ENCODE results near the gene ADGRG2. TPM values are rescaled to one million over a fixed set of nuclear protein-coding genes. Genes with fewer than 3 reads are reported as not detected.

Gene ADGRG2
- total and polyA plus RNA-seq, 2 of the 13 experiments (the other 11 are each of a cell fraction or from before 2014, with no cell fraction given) = not detected

DNA sequence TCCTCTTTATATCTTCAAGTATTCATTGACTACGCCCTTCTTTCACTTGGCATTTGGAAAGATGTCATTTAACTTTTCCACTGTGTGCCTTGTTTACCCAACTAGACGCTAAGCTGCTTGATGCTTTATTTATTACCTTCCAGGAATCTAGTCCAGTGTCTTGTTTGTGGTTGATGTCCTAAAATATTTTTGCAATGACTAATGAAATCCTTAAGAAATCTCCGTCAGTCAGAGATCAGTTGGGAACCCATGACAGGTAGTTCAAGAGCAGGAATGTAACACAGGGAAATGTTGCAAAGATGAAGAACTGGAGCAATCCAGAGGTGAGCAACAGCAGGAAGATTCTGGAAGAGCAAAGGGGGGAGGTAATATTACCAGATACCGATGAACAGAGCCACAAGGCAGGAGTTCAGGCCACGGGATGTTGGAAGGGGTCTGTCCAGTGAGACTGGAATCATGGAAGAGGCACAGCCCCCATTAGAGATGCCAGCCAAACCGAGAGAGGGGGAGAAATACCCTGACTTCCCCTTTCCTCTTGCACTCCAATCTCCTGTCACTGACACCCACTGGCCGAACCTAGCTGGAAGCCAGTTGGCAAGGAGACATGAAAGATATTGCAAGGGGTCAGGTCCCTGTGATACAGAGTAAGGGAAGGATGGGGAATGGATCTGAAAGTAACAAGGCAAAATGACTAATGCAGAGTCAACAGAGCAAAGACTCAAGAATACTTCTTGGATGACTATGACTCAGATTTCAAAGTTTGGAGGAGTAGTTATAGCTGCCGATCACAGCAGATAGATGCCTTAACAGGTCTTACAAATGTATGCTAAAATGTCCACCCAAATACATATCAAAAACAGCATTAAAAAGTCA lies 75.7 kb downstream of the ADGRG2 start (continued):
- TF ChIP-seq, protein P1, sequence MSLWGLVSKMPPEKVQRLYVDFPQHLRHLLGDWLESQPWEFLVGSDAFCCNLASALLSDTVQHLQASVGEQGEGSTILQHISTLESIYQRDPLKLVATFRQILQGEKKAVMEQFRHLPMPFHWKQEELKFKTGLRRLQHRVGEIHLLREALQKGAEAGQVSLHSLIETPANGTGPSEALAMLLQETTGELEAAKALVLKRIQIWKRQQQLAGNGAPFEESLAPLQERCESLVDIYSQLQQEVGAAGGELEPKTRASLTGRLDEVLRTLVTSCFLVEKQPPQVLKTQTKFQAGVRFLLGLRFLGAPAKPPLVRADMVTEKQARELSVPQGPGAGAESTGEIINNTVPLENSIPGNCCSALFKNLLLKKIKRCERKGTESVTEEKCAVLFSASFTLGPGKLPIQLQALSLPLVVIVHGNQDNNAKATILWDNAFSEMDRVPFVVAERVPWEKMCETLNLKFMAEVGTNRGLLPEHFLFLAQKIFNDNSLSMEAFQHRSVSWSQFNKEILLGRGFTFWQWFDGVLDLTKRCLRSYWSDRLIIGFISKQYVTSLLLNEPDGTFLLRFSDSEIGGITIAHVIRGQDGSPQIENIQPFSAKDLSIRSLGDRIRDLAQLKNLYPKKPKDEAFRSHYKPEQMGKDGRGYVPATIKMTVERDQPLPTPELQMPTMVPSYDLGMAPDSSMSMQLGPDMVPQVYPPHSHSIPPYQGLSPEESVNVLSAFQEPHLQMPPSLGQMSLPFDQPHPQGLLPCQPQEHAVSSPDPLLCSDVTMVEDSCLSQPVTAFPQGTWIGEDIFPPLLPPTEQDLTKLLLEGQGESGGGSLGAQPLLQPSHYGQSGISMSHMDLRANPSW (CRISPR knock-in tag; IDR thresholded peaks at IDR 0.05; ENCODE audit: borderline replicate concordance) = no peak
- TF ChIP-seq HMG20A (CRISPR knock-in tag; IDR thresholded peaks at IDR 0.05; ENCODE audit: borderline replicate concordance) (no peak), ZNF256 (CRISPR knock-in tag; conservative IDR thresholded peaks at IDR 0.05) (no peak), SKI (IDR thresholded peaks at IDR 0.05; ENCODE audit: partially characterized antibody) (no peak), ZNF746 (CRISPR knock-in tag; IDR thresholded peaks at IDR 0.05) (no peak), MTA1 (CRISPR knock-in tag; IDR thresholded peaks at IDR 0.05; ENCODE audit: borderline replicate concordance) (no peak), ATF7 (IDR thresholded peaks at IDR 0.05) (no peak), ATF7 (CRISPR knock-in tag; IDR thresholded peaks at IDR 0.05) (no peak), CEBPG (CRISPR knock-in tag; IDR thresholded peaks at IDR 0.05) (no peak)

DNA sequence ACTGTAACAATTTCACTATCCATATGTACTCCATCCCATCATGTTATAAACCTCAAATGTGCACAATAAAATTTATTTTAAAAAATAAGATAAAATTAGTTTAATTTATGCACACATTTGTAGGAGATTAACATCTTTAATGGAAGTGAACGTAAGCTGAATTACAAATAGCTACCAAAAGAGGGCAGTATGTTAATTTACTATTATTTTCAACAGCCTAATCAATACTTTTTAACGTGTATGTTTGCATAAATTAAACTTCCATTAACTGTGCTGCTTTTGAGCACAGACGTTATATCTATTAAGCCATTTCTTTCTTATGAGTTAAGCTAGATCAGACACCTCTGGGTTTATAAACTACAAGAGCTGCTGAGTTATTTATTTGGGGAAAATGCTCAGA lies 81.9 kb downstream of the ADGRG2 start:
- no peaks in the 10 kb centered on the region for H3K79me2 ChIP-seq (ENCODE audit: insufficient read depth, low read length)

More for the DNA sequence above, 81.9 kb downstream of the ADGRG2 start:
- H3K27me3 ChIP-seq (ENCODE audit: control insufficient read depth in 1 of 2, insufficient read depth in 2 of 2, low read length in 2 of 2) = no peaks in the 10 kb centered on the region
- intact Hi-C loops (cut with micrococcal nuclease; ENCODE audit: unreplicated experiment) = loop anchor here (1.0 kb wide), 1 partner anchor 294 kb away; no protein-coding TSS in a partner anchor
- no peak overlapping the region for H3K9ac ChIP-seq (ENCODE audit: insufficient read depth, low read depth, low read length)
- no peak overlapping the region for H3K4me2 ChIP-seq (ENCODE audit: low read depth, low read length)
- CTCF ChIA-PET (ENCODE audit: low intra/inter-chr PET ratio, low total read pairs) = interaction anchor here (1.9 kb wide), 1 partner anchor 294 kb away, joined by 20 read pairs; no protein-coding TSS in a partner anchor
- no peak for TF ChIP-seq EZH2 (conservative IDR thresholded peaks at IDR 0.05; ENCODE audit: low read depth, low read length)
- TF ChIP-seq ZNF567 (CRISPR knock-in tag; IDR thresholded peaks at IDR 0.05; ENCODE audit: borderline replicate concordance) = no peak
- no peak for TF ChIP-seq U2AF1 (optimal IDR thresholded peaks at IDR 0.05; ENCODE audit: low read depth, low read length)
- TF ChIP-seq YY1 (IDR thresholded peaks at IDR 0.05; ENCODE audit: insufficient read depth, insufficient replicate concordance, low read depth, low read length) = no peak
- no peak for TF ChIP-seq ZSCAN25 (CRISPR knock-in tag; IDR thresholded peaks at IDR 0.05)
- TF ChIP-seq, protein P2, sequence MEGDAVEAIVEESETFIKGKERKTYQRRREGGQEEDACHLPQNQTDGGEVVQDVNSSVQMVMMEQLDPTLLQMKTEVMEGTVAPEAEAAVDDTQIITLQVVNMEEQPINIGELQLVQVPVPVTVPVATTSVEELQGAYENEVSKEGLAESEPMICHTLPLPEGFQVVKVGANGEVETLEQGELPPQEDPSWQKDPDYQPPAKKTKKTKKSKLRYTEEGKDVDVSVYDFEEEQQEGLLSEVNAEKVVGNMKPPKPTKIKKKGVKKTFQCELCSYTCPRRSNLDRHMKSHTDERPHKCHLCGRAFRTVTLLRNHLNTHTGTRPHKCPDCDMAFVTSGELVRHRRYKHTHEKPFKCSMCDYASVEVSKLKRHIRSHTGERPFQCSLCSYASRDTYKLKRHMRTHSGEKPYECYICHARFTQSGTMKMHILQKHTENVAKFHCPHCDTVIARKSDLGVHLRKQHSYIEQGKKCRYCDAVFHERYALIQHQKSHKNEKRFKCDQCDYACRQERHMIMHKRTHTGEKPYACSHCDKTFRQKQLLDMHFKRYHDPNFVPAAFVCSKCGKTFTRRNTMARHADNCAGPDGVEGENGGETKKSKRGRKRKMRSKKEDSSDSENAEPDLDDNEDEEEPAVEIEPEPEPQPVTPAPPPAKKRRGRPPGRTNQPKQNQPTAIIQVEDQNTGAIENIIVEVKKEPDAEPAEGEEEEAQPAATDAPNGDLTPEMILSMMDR (CRISPR knock-in tag; IDR thresholded peaks at IDR 0.05) = 0 out of 2 replicates have a peak, but pooled peaks have one; percentile 22
- no peak for TF ChIP-seq WIZ (CRISPR knock-in tag; IDR thresholded peaks at IDR 0.05)
- peak; percentile 40 for TF ChIP-seq STAG1 (CRISPR knock-in tag; IDR thresholded peaks at IDR 0.05)
- 0 out of 2 replicates have a peak, but pooled peaks have one; percentile 32 for TF ChIP-seq ONECUT2 (CRISPR knock-in tag; IDR thresholded peaks at IDR 0.05)
- TF ChIP-seq ZNF207 (IDR thresholded peaks at IDR 0.05; ENCODE audit: borderline replicate concordance) = no peak
- no peak for TF ChIP-seq CENPT (CRISPR knock-in tag; IDR thresholded peaks at IDR 0.05; ENCODE audit: low read depth)
- H4K20me1 ChIP-seq (ENCODE audit: insufficient read depth, low read length) = no peaks in the 10 kb centered on the region
- no peak overlapping the region for H2AFZ ChIP-seq (ENCODE audit: low read length)
- ATAC-seq (no peak), DNase-seq (ENCODE audit: low spot score) (no peak), FAIRE-seq (no peak)
- H3K27ac ChIP-seq (ENCODE audit: extremely low read length, insufficient read depth, low read length) = no peak overlapping the region
- no peaks in the 10 kb centered on the region for H3K36me3 ChIP-seq (replicated peaks in 1 of 2; ENCODE audit: control insufficient read depth in 1 of 2, insufficient read depth in 2 of 2, low read length in 2 of 2)
- no peak overlapping the region for H3K4me3 ChIP-seq (replicated peaks in 1 of 3; ENCODE audit: insufficient read depth in 1 of 3, low read depth in 2 of 3, low read length in 3 of 3)
- POLR2A ChIA-PET = no interaction called here
- no peaks in the 10 kb centered on the region for H3K9me3 ChIP-seq (ENCODE audit: low read length)
- no TSS peak for BruUV-seq (replicated peaks)
- H3K4me1 ChIP-seq (ENCODE audit: insufficient read depth, low read length) = no peaks in the 10 kb centered on the region
- in situ Hi-C loops (cut with HindIII; ENCODE audit: extremely low pct_ligation_motif_present, low pct_unique_long_range_greater_than_20kb) = no loop called here
- WGBS (ENCODE audit: low lambda C conversion rate) = 4% methylated on average over 3 of the region's 3 CpGs

Data from HepG2 (cell line).